H1 (cell line): ENCODE measurements around the gene L2HGDH.

Source experiments
- CHD1 ChIP-seq: IDR thresholded peaks from 2 replicates; pipeline ENCODE4 v1.6.1; 2012; ENCODE audit warnings: low read depth, low read length, improper control_type of control experiment
- EP300 ChIP-seq, 2 experiments: IDR thresholded peaks; 1 replicate in 1 of 2; 2 replicates in 1 of 2; pipeline ENCODE4 v1.6.1; 2011 to 2012; ENCODE audit warnings: low read depth in 2 of 2, low read length in 2 of 2, mild to moderate bottlenecking in 2 of 2, borderline replicate concordance in 1 of 2, inconsistent platforms in 1 of 2, moderate library complexity in 1 of 2
- GTF2F1 ChIP-seq: IDR thresholded peaks from 2 replicates; pipeline ENCODE4 v1.6.1; 2012; ENCODE audit warnings: low read depth, low read length, improper control_type of control experiment, borderline replicate concordance
- JUN ChIP-seq: IDR thresholded peaks from 2 replicates; pipeline ENCODE4 v1.6.1; 2011; ENCODE audit warnings: low read depth, mild to moderate bottlenecking, improper control_type of control experiment, low read length
- KDM5A ChIP-seq: fragments of 200-600 bp; IDR thresholded peaks from 2 replicates; pipeline ENCODE4 v1.7.1; 2012; ENCODE audit warnings: mild to moderate bottlenecking, low read length, inconsistent platforms, mixed read lengths
- MAFK ChIP-seq: IDR thresholded peaks from 2 replicates; pipeline ENCODE4 v1.6.1; 2012; ENCODE audit warnings: low read depth, mild to moderate bottlenecking, improper control_type of control experiment, low read length
- NRF1 ChIP-seq: IDR thresholded peaks from 2 replicates; pipeline ENCODE4 v1.6.1; 2011; ENCODE audit warnings: mild to moderate bottlenecking, low read depth, low read length, improper control_type of control experiment
- POLR2A ChIP-seq, 2 experiments: IDR thresholded peaks; 1 replicate in 1 of 2; 2 replicates in 1 of 2; pipeline ENCODE4 v1.6.1; 2011; ENCODE audit warnings: low read depth in 2 of 2, low read length in 2 of 2, mild to moderate bottlenecking in 2 of 2; ENCODE audit errors: control extremely low read depth in 1 of 2
- POLR2AphosphoS5 ChIP-seq: IDR thresholded peaks from 2 replicates; pipeline ENCODE4 v1.6.1; 2011; ENCODE audit warnings: low read depth, low read length
- SP1 ChIP-seq: IDR thresholded peaks from 2 replicates; pipeline ENCODE4 v1.6.1; 2011; ENCODE audit warnings: low read depth, low read length
- SRF ChIP-seq: IDR thresholded peaks from 2 replicates; pipeline ENCODE4 v1.6.1; 2011; ENCODE audit warnings: mild to moderate bottlenecking, low read depth, low read length, moderate library complexity
- SUZ12 ChIP-seq: fragments of 200-600 bp; sonication (generic); IDR thresholded peaks from 2 replicates; pipeline ENCODE4 v1.6.1; 2012; ENCODE audit warnings: mild to moderate bottlenecking, inconsistent platforms, low read length, moderate library complexity, mixed read lengths
- USF2 ChIP-seq: IDR thresholded peaks from 2 replicates; pipeline ENCODE4 v1.6.1; 2011; ENCODE audit warnings: low read length, improper control_type of control experiment
- TF ChIP-seq, protein P1 (sequence below), 3 experiments: IDR thresholded peaks; 1 replicate in 2 of 3; 2 replicates in 1 of 3; pipeline versions ENCODE4 v1.5.1 to v1.6.1; 2011; ENCODE audit warnings: low read length in 3 of 3, mild to moderate bottlenecking in 3 of 3, inconsistent platforms in 2 of 3, low read depth in 1 of 3, moderate library complexity in 1 of 3; ENCODE audit not compliant: insufficient read depth in 1 of 3; ENCODE audit errors: control extremely low read depth in 1 of 3

- no peak for TF ChIP-seq MAFK
- TF ChIP-seq SRF: no peak
- TF ChIP-seq, protein P1, sequence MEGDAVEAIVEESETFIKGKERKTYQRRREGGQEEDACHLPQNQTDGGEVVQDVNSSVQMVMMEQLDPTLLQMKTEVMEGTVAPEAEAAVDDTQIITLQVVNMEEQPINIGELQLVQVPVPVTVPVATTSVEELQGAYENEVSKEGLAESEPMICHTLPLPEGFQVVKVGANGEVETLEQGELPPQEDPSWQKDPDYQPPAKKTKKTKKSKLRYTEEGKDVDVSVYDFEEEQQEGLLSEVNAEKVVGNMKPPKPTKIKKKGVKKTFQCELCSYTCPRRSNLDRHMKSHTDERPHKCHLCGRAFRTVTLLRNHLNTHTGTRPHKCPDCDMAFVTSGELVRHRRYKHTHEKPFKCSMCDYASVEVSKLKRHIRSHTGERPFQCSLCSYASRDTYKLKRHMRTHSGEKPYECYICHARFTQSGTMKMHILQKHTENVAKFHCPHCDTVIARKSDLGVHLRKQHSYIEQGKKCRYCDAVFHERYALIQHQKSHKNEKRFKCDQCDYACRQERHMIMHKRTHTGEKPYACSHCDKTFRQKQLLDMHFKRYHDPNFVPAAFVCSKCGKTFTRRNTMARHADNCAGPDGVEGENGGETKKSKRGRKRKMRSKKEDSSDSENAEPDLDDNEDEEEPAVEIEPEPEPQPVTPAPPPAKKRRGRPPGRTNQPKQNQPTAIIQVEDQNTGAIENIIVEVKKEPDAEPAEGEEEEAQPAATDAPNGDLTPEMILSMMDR (IDR thresholded peaks at IDR 0.05; ENCODE audit: control extremely low read depth in 1 of 3, insufficient read depth in 1 of 3, low read depth in 1 of 3, low read length in 3 of 3): no peak
- no peak for TF ChIP-seq POLR2A (IDR thresholded peaks at IDR 0.05; ENCODE audit: control extremely low read depth in 1 of 2, low read depth in 2 of 2, low read length in 2 of 2)
- no peak for TF ChIP-seq CHD1
- no peak for TF ChIP-seq JUN
- TF ChIP-seq KDM5A: no peak
- no peak for TF ChIP-seq POLR2AphosphoS5
- TF ChIP-seq USF2: no peak
- no peak for TF ChIP-seq SP1
- TF ChIP-seq NRF1: no peak
- no peak for TF ChIP-seq EP300 (IDR thresholded peaks at IDR 0.05; ENCODE audit: borderline replicate concordance in 1 of 2, low read depth in 2 of 2, low read length in 2 of 2)
- TF ChIP-seq SUZ12: no peak
- TF ChIP-seq GTF2F1: no peak
Measured at GRCh38 chr14:50355692-50356091, 43.7 kb upstream of the L2HGDH start.
